Measurements from ENCODE around the gene MPPE1.

Gene MPPE1

GRCh38 chr18:11908182-11909060 is at the start of gene MPPE1:
TSS of gene MPPE1 (minus strand) at chr18:11908317. CDS start at chr18:11897264, 11,053 bp downstream.
- DNase-seq (ENCODE audit: low spot score): peak; percentile 95
- in situ Hi-C loops (cut with MboI; ENCODE audit: low pct_unique_long_range_greater_than_20kb, low sequenced_read_pairs, unreplicated experiment): no loop called here
- TF ChIP-seq CTCF (IDR thresholded peaks at IDR 0.05; ENCODE audit: extremely low read depth, insufficient read depth, missing control alignments): no peak

GRCh38 chr18:11957636-11958035 is 49.5 kb upstream of the MPPE1 start:
- TF ChIP-seq CTCF (IDR thresholded peaks at IDR 0.05; ENCODE audit: extremely low read depth, insufficient read depth, missing control alignments): no peak
- DNase-seq (ENCODE audit: low spot score): no peak
- in situ Hi-C loops (cut with MboI; ENCODE audit: low pct_unique_long_range_greater_than_20kb, low sequenced_read_pairs, unreplicated experiment): no loop called here

GRCh38 chr18:11956371-11957308 is 48.5 kb upstream of the MPPE1 start:
- no peak for TF ChIP-seq CTCF (IDR thresholded peaks at IDR 0.05; ENCODE audit: extremely low read depth, insufficient read depth, missing control alignments)
- no peak for DNase-seq (ENCODE audit: low spot score)
- in situ Hi-C loops (cut with MboI; ENCODE audit: low pct_unique_long_range_greater_than_20kb, low sequenced_read_pairs, unreplicated experiment): no loop called here

- in situ Hi-C loops (cut with MboI; ENCODE audit: low pct_unique_long_range_greater_than_20kb, low sequenced_read_pairs, unreplicated experiment): no loop called here
- no peak for TF ChIP-seq CTCF (IDR thresholded peaks at IDR 0.05; ENCODE audit: extremely low read depth, insufficient read depth, missing control alignments)
Measured at GRCh38 chr18:11955239-11956029, 47.3 kb upstream of the MPPE1 start.

GRCh38 chr18:11953113-11953512 is 45.0 kb upstream of the MPPE1 start:
- TF ChIP-seq CTCF (IDR thresholded peaks at IDR 0.05; ENCODE audit: extremely low read depth, insufficient read depth, missing control alignments): no peak
- in situ Hi-C loops (cut with MboI; ENCODE audit: low pct_unique_long_range_greater_than_20kb, low sequenced_read_pairs, unreplicated experiment): no loop called here
- DNase-seq (ENCODE audit: low spot score): no peak

More at GRCh38 chr18:11955239-11956029, 47.3 kb upstream of the MPPE1 start:
- DNase-seq (ENCODE audit: low spot score): no peak

- TF ChIP-seq CTCF (IDR thresholded peaks at IDR 0.05; ENCODE audit: extremely low read depth, insufficient read depth, missing control alignments): no peak
- DNase-seq (ENCODE audit: low spot score): no peak
- in situ Hi-C loops (cut with MboI; ENCODE audit: low pct_unique_long_range_greater_than_20kb, low sequenced_read_pairs, unreplicated experiment): no loop called here
Measured at GRCh38 chr18:11951390-11951851, 43.3 kb upstream of the MPPE1 start.
